H7 (cell line): ENCODE results near the gene ULK1. TPM values are rescaled to one million over a fixed set of nuclear protein-coding genes. Genes with fewer than 3 reads are reported as not detected.
A peak's percentile ranks its signal among the peaks of the same experiment; 100 is the strongest.

Source experiments
- DNase-seq: peaks from one replicate; pipeline ENCODE4 v3.0.0; 2012
- H3K27me3 ChIP-seq: 2 replicates; pipeline ENCODE4 v1.6.0; 2011; ENCODE audit warnings: mild to moderate bottlenecking, low read length; ENCODE audit not compliant: control insufficient read depth, insufficient read depth
- H3K36me3 ChIP-seq: replicated peaks from 2 replicates; pipeline ENCODE4 v1.5.1; 2011; ENCODE audit warnings: low read length; ENCODE audit not compliant: control insufficient read depth, insufficient read depth
- H3K4me3 ChIP-seq: 2 replicates; pipeline ENCODE4 v1.5.1; 2011; ENCODE audit warnings: low read depth, mild to moderate bottlenecking, control low read depth, low read length, moderate library complexity; ENCODE audit not compliant: insufficient read depth
- total RNA-seq: library from RNA; depleted of rRNA; stranded (reverse); fragments of >200 nt; shearing (Covaris generic); gene quantifications from 2 replicates; pipeline ENCODE4 v1.2.3, GENCODE V29; 2014

The ULK1 gene
- total RNA-seq, 1 experiment from 2014 or later = 15.7 TPM

- Histone ChIP-seq H3K27me3 (no peaks in the 10 kb centered on the region), H3K36me3 (peaks cover 25% of the 10 kb centered on the region), H3K4me3 (no peak overlapping the region)
- DNase-seq = peak; percentile 88
These were observed 21.4 kb downstream of the ULK1 start for GRCh38 chr12:131915823-131916222.

GRCh38 chr12:131916306-131917138 is 22.1 kb downstream of the ULK1 start:
- Histone ChIP-seq H3K36me3 (peaks cover 22% of the 10 kb centered on the region), H3K27me3 (no peaks in the 10 kb centered on the region), H3K4me3 (no peak overlapping the region)
- DNase-seq = peak; percentile 85

- H3K4me3 ChIP-seq = no peak overlapping the region
- H3K27me3 ChIP-seq = no peaks in the 10 kb centered on the region
- no peak for DNase-seq
- peaks cover 19% of the 10 kb centered on the region for H3K36me3 ChIP-seq
These were observed 22.8 kb downstream of the ULK1 start for GRCh38 chr12:131917139-131917710.

GRCh38 chr12:131917711-131918306 is 23.4 kb downstream of the ULK1 start:
- Histone ChIP-seq H3K36me3 (peaks cover 19% of the 10 kb centered on the region), H3K27me3 (no peaks in the 10 kb centered on the region), H3K4me3 (no peak overlapping the region)
- peak; percentile 80 for DNase-seq

GRCh38 chr12:131918311-131919050 is 24.1 kb downstream of the ULK1 start:
- DNase-seq = peak; percentile 72
- peaks cover 19% of the 10 kb centered on the region for H3K36me3 ChIP-seq
- no peak overlapping the region for H3K4me3 ChIP-seq
- H3K27me3 ChIP-seq = no peaks in the 10 kb centered on the region

GRCh38 chr12:131919051-131919347 is 24.6 kb downstream of the ULK1 start:
- DNase-seq = peak; percentile 64
- H3K27me3 ChIP-seq = no peaks in the 10 kb centered on the region
- H3K4me3 ChIP-seq = no peak overlapping the region
- H3K36me3 ChIP-seq = peaks cover 17% of the 10 kb centered on the region

GRCh38 chr12:131919366-131920156 is 25.1 kb downstream of the ULK1 start:
- Histone ChIP-seq H3K4me3 (no peak overlapping the region), H3K36me3 (peaks cover 15% of the 10 kb centered on the region), H3K27me3 (no peaks in the 10 kb centered on the region)
- peak; percentile 64 for DNase-seq

GRCh38 chr12:131920157-131920508 is 25.7 kb downstream of the ULK1 start:
- Histone ChIP-seq H3K27me3 (no peaks in the 10 kb centered on the region), H3K4me3 (no peak overlapping the region), H3K36me3 (peaks cover 14% of the 10 kb centered on the region)
- peak; percentile 44 for DNase-seq

- H3K36me3 ChIP-seq = peaks cover 9% of the 10 kb centered on the region
- DNase-seq = peak; percentile 57
- H3K27me3 ChIP-seq = no peaks in the 10 kb centered on the region
- H3K4me3 ChIP-seq = no peak overlapping the region
These were observed 26.7 kb downstream of the ULK1 start for GRCh38 chr12:131920902-131921840.

- peaks cover 9% of the 10 kb centered on the region for H3K36me3 ChIP-seq
- H3K4me3 ChIP-seq = no peak overlapping the region
- DNase-seq = peak; percentile 55
- H3K27me3 ChIP-seq = no peaks in the 10 kb centered on the region
These were observed 27.7 kb downstream of the ULK1 start for GRCh38 chr12:131921866-131922769.

GRCh38 chr12:131922772-131923171 is 28.4 kb downstream of the ULK1 start:
- peaks cover 9% of the 10 kb centered on the region for H3K36me3 ChIP-seq
- DNase-seq = peak; percentile 44
- H3K27me3 ChIP-seq = no peaks in the 10 kb centered on the region
- no peak overlapping the region for H3K4me3 ChIP-seq

- DNase-seq = peak; percentile 50
- no peak overlapping the region for H3K4me3 ChIP-seq
- H3K36me3 ChIP-seq = peaks cover 9% of the 10 kb centered on the region
- H3K27me3 ChIP-seq = no peaks in the 10 kb centered on the region
These were observed 28.8 kb downstream of the ULK1 start for GRCh38 chr12:131923260-131923659.
